Measurements from ENCODE around the gene RNF168. TPM values are rescaled to one million over a fixed set of nuclear protein-coding genes. Genes with fewer than 3 reads are reported as not detected.
"Not testable (repeated sequence)": the region's sequence is repeated elsewhere in the genome, so short reads cannot be mapped to it uniquely, and the experiment has no call there.

Gene RNF168
- total RNA-seq, 1 donor from 2014 or later, result 16.0 TPM

- intact Hi-C loops (cut with DNase I), result no loop called here
- DNase-seq (ENCODE audit: low spot score in 2 of 2), result peak in 1 of 2 donors; percentile 77
- no peak overlapping the region for H3K27ac ChIP-seq
These were observed 25.2 kb upstream of the RNF168 start for GRCh38 chr3:196528639-196529233.

GRCh38 chr3:196525141-196525540, 21.6 kb upstream of the RNF168 start:
- Histone ChIP-seq H3K4me3 (no peak overlapping the region), H3K36me3 (no peaks in the 10 kb centered on the region), H3K27me3 (no peaks in the 10 kb centered on the region), H3K27ac (no peak overlapping the region), H3K4me1 (peaks cover 0 to 2% of the 10 kb centered on the region in 2 donors), H3K9me3 (peaks cover 7 to 8% of the 10 kb centered on the region in 2 donors)
- DNase-seq (ENCODE audit: low spot score in 2 of 2), result no peak
- intact Hi-C loops (cut with DNase I), result no loop called here
- no peak for TF ChIP-seq CTCF (IDR thresholded peaks at IDR 0.05)

More at GRCh38 chr3:196528639-196529233, 25.2 kb upstream of the RNF168 start:
- H3K27me3 ChIP-seq, result no peaks in the 10 kb centered on the region
- H3K4me1 ChIP-seq, result peaks cover 0 to 2% of the 10 kb centered on the region in 2 donors
- H3K36me3 ChIP-seq, result no peaks in the 10 kb centered on the region
- peak; percentile 63 to 70 (median 67) for TF ChIP-seq CTCF (IDR thresholded peaks at IDR 0.05)
- no peaks in the 10 kb centered on the region for H3K9me3 ChIP-seq
- H3K4me3 ChIP-seq, result peak overlapping the region; percentile 37 to 65

GRCh38 chr3:196524527-196524926, 21.0 kb upstream of the RNF168 start:
- H3K36me3 ChIP-seq, result no peaks in the 10 kb centered on the region
- TF ChIP-seq CTCF (IDR thresholded peaks at IDR 0.05), result no peak
- DNase-seq (ENCODE audit: low spot score in 2 of 2), result no peak
- H3K4me1 ChIP-seq, result peaks cover 0 to 2% of the 10 kb centered on the region in 2 donors
- H3K4me3 ChIP-seq, result no peak overlapping the region
- intact Hi-C loops (cut with DNase I), result no loop called here
- H3K9me3 ChIP-seq, result peaks cover 13 to 14% of the 10 kb centered on the region in 2 donors
- no peak overlapping the region for H3K27ac ChIP-seq
- no peaks in the 10 kb centered on the region for H3K27me3 ChIP-seq

GRCh38 chr3:196523841-196524240, 20.3 kb upstream of the RNF168 start:
- no peak for TF ChIP-seq CTCF (IDR thresholded peaks at IDR 0.05)
- H3K4me3 ChIP-seq, result no peak overlapping the region
- peaks cover 17 to 21% of the 10 kb centered on the region in 2 donors for H3K9me3 ChIP-seq
- H3K4me1 ChIP-seq, result no peaks in the 10 kb centered on the region
- H3K36me3 ChIP-seq, result no peaks in the 10 kb centered on the region
- H3K27me3 ChIP-seq, result no peaks in the 10 kb centered on the region
- intact Hi-C loops (cut with DNase I), result loop anchor here (2.0 kb wide), 1 partner anchor 269 kb away; no protein-coding TSS in a partner anchor
- H3K27ac ChIP-seq, result no peak overlapping the region
- no peak for DNase-seq (ENCODE audit: low spot score in 2 of 2)

GRCh38 chr3:196521291-196521690, 17.7 kb upstream of the RNF168 start:
- intact Hi-C loops (cut with DNase I); H3K4me3 ChIP-seq; H3K27ac ChIP-seq; H3K4me1 ChIP-seq; DNase-seq (ENCODE audit: low spot score in 2 of 2); H3K36me3 ChIP-seq; H3K27me3 ChIP-seq: not testable (repeated sequence)
- peaks cover 17 to 31% of the 10 kb centered on the region in 2 donors for H3K9me3 ChIP-seq

- Histone ChIP-seq H3K4me3 (no peak overlapping the region), H3K27ac (no peak overlapping the region), H3K27me3 (no peaks in the 10 kb centered on the region), H3K9me3 (peaks cover 17 to 31% of the 10 kb centered on the region in 2 donors), H3K36me3 (no peaks in the 10 kb centered on the region), H3K4me1 (no peaks in the 10 kb centered on the region)
- no peak for DNase-seq (ENCODE audit: low spot score in 2 of 2)
- no peak for TF ChIP-seq CTCF (IDR thresholded peaks at IDR 0.05)
- intact Hi-C loops (cut with DNase I), result no loop called here
These were observed 16.1 kb upstream of the RNF168 start for GRCh38 chr3:196519718-196520082.

All from ascending aorta (tissue), 2 donors.